Measurements from ENCODE around the gene IL1RL1. TPM values are rescaled to one million over a fixed set of nuclear protein-coding genes. Genes with fewer than 3 reads are reported as not detected.

Gene IL1RL1
- total RNA-seq, 4 donors from 2014 or later: 0.45 to 10.9 (median 5.8) TPM

DNA sequence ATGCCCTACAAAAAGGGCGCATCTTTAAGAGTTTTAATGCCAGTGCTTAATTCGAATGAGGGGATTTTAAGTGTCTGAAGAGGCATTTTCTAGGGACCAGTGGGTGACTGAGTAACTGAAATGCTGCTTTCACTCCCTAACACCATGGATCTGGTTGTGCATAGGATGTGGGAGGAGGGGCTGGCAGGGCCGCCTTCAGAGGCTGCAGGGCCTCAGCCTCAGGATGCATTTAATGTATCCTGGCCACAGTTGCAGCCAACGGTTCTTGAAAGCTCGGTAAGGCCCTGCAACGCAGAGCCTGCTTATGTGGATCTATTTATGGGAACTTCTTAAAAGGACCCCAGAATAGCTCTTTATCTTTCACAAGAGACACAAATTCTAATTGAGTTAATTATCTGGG is 85.8 kb downstream of the IL1RL1 start:
- Histone ChIP-seq H3K27ac (no peak overlapping the region), H3K27me3 (no peaks in the 10 kb centered on the region), H3K4me1 (no peaks in the 10 kb centered on the region), H3K9me3 (no peaks in the 10 kb centered on the region), H3K4me3 (no peak overlapping the region), H3K36me3 (no peaks in the 10 kb centered on the region)
- WGBS, 2 donors: 72 to 85% methylated on average over 6 of the region's 6 CpGs
- TF ChIP-seq, protein P1, sequence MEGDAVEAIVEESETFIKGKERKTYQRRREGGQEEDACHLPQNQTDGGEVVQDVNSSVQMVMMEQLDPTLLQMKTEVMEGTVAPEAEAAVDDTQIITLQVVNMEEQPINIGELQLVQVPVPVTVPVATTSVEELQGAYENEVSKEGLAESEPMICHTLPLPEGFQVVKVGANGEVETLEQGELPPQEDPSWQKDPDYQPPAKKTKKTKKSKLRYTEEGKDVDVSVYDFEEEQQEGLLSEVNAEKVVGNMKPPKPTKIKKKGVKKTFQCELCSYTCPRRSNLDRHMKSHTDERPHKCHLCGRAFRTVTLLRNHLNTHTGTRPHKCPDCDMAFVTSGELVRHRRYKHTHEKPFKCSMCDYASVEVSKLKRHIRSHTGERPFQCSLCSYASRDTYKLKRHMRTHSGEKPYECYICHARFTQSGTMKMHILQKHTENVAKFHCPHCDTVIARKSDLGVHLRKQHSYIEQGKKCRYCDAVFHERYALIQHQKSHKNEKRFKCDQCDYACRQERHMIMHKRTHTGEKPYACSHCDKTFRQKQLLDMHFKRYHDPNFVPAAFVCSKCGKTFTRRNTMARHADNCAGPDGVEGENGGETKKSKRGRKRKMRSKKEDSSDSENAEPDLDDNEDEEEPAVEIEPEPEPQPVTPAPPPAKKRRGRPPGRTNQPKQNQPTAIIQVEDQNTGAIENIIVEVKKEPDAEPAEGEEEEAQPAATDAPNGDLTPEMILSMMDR (IDR thresholded peaks at IDR 0.05): no peak
- TF ChIP-seq POLR2A (IDR thresholded peaks at IDR 0.05): no peak
- intact Hi-C loops (cut with DNase I): no loop called here
- DNase-seq: no peak

DNA sequence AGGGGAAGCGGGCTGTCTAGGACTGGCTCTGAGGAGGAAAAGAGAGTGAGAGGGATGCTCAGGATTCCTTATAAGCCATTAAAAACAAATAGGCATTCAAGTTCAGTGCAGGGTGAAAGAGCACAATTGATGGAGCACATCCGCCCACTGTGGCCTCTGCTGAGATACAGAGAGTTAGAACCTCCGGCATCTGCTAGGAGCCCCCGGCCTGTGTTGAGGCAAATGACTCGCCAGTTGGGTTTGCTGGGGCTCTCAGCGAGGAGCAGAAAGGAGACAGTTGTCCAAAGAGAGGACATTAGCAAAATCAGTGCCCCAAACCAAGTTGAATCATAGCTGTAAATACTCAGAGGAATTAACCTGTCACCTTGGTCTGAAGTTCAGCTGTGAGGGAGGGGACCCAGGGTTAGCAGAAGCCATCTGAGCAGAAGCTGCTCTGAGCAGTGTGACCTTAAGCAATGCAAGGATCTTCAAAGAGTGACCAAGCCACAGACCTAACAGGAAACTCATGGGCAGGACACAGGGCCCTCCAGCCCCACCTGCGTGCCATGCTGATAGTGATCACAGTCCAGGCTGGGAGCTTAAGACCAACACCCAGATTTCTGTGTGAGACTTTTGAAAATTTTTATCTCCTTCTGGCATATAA is 88.3 kb downstream of the IL1RL1 start:
- Histone ChIP-seq H3K4me3 (no peak overlapping the region), H3K27me3 (no peaks in the 10 kb centered on the region), H3K4me1 (no peaks in the 10 kb centered on the region), H3K27ac (no peak overlapping the region), H3K9me3 (no peaks in the 10 kb centered on the region), H3K36me3 (no peaks in the 10 kb centered on the region)
- WGBS, 2 donors: 73% methylated on average over 7 of the region's 7 CpGs; no CpG with 5 or more reads in 1 of the 2 donors
- intact Hi-C loops (cut with DNase I): no loop called here
- no peak for DNase-seq
- TF ChIP-seq, protein P1 (IDR thresholded peaks at IDR 0.05): no peak
- no peak for TF ChIP-seq POLR2A (IDR thresholded peaks at IDR 0.05)

DNA sequence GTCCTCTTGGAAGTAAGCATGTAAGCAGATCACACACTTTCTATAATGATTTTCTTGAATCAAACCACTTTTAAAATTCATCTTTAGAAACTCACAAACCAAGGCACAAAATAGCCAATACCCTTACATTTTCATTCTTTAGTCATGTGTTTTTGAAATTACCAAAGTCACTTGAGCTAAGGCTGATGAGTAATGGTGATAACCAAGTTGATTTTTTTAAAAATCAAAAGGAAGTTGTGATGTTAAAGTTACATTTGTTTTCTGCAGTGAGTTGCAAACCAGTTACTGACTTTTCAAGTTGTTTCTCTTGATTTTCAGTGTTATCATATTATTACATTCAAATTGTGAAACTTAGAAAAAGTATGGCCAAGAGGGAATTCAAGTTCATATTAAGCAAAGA is 90.1 kb downstream of the IL1RL1 start:
- DNase-seq: no peak
- H3K27ac ChIP-seq: no peak overlapping the region
- intact Hi-C loops (cut with DNase I): no loop called here

More for the DNA sequence above, 90.1 kb downstream of the IL1RL1 start:
- no peaks in the 10 kb centered on the region for H3K27me3 ChIP-seq
- TF ChIP-seq, protein P1 (IDR thresholded peaks at IDR 0.05): no peak
- no peak for TF ChIP-seq POLR2A (IDR thresholded peaks at IDR 0.05)
- no peak overlapping the region for H3K4me3 ChIP-seq
- no peaks in the 10 kb centered on the region for H3K4me1 ChIP-seq
- no peaks in the 10 kb centered on the region for H3K9me3 ChIP-seq
- H3K36me3 ChIP-seq: no peaks in the 10 kb centered on the region

Other genes with a start within 250 kb of the IL1RL1 start
- gene IL1R1, start 168.8 kb upstream of the IL1RL1 start, total RNA-seq: 10 to 100 TPM in 3 of 4 donors, 1 to 10 TPM in 1; 9.7 to 65.8 (median 24.6) TPM
- 1 to 10 TPM; 2.5 to 6.7 (median 4.6) TPM for gene IL1RL2, start 124.5 kb upstream of the IL1RL1 start, total RNA-seq
- 1 to 10 TPM in 3 of 4 donors, under 1 TPM in 1; 0.45 to 5.5 (median 1.8) TPM for gene IL18R1, start 44.2 kb downstream of the IL1RL1 start, total RNA-seq
- 1 to 10 TPM in 2 of 4 donors, under 1 TPM in 1, not detected in 1; 0.61 to 4.3 (median 3.4) TPM for gene IL18RAP, start 111.6 kb downstream of the IL1RL1 start, total RNA-seq
- under 1 TPM; 0.40 to 0.76 (median 0.47) TPM for gene SLC9A4, start 161.7 kb downstream of the IL1RL1 start, total RNA-seq

Data from esophagus squamous epithelium (tissue), 5 donors.